IPS-NIHi7 (cell line): ENCODE results near the gene SFXN3.
A peak's percentile ranks its signal among the peaks of the same experiment; 100 is the strongest.
"Not testable (repeated sequence)": the region's sequence is repeated elsewhere in the genome, so short reads cannot be mapped to it uniquely, and the experiment has no call there.

Experiments used
- DNase-seq: peaks from one replicate; pipeline ENCODE4 v3.0.0; 2012; ENCODE audit warnings: mixed read lengths; ENCODE audit errors: extremely low spot score

The SFXN3 gene

GRCh38 chr10:101015582-101015973 is 15.5 kb upstream of the SFXN3 start:
- DNase-seq, result no peak

GRCh38 chr10:101016814-101017213 is 14.2 kb upstream of the SFXN3 start:
- no peak for DNase-seq

- peak; percentile 34 for DNase-seq
Measured at GRCh38 chr10:101018118-101018599, 12.9 kb upstream of the SFXN3 start.

- peak; percentile 92 for DNase-seq
Measured at GRCh38 chr10:101018600-101019439, 12.2 kb upstream of the SFXN3 start.

GRCh38 chr10:101019440-101019703 is 11.7 kb upstream of the SFXN3 start:
- DNase-seq, result no peak

GRCh38 chr10:101020427-101021075 is 10.5 kb upstream of the SFXN3 start:
- no peak for DNase-seq

GRCh38 chr10:101021239-101021638 is 9.8 kb upstream of the SFXN3 start:
- DNase-seq, result no peak

GRCh38 chr10:101021692-101022251 is 9.3 kb upstream of the SFXN3 start:
- DNase-seq, result no peak

- DNase-seq, result no peak
Measured at GRCh38 chr10:101022967-101023705, 7.9 kb upstream of the SFXN3 start.

GRCh38 chr10:101027106-101027720 is 3.8 kb upstream of the SFXN3 start:
- DNase-seq, result no peak

- DNase-seq, result no peak
Measured at GRCh38 chr10:101028446-101029337, 2.3 kb upstream of the SFXN3 start.

GRCh38 chr10:101029520-101030295 is 1.3 kb upstream of the SFXN3 start:
- DNase-seq, result no peak

GRCh38 chr10:101030496-101031127 is 422 bp upstream of the SFXN3 start:
- DNase-seq, result no peak

- DNase-seq, result no peak
Measured at GRCh38 chr10:101031796-101032636, 982 bp downstream of the SFXN3 start.

- no peak for DNase-seq
Measured at GRCh38 chr10:101032637-101033224, 1.7 kb downstream of the SFXN3 start.

- no peak for DNase-seq
Measured at GRCh38 chr10:101033276-101033675, 2.2 kb downstream of the SFXN3 start.

- DNase-seq, result not testable (repeated sequence)
Measured at GRCh38 chr10:101034404-101034803, 3.4 kb downstream of the SFXN3 start.

- DNase-seq, result no peak
Measured at GRCh38 chr10:101035314-101035713, 4.3 kb downstream of the SFXN3 start.
